ENCODE measurements around the gene MSANTD1. TPM values are rescaled to one million over a fixed set of nuclear protein-coding genes. Genes with fewer than 3 reads are reported as not detected.

MSANTD1 gene
- total and polyA plus RNA-seq, 2 of the 8 experiments (the other 6 are each of a cell fraction or from before 2014, with no cell fraction given), result 0.23 to 0.45 TPM

DNA sequence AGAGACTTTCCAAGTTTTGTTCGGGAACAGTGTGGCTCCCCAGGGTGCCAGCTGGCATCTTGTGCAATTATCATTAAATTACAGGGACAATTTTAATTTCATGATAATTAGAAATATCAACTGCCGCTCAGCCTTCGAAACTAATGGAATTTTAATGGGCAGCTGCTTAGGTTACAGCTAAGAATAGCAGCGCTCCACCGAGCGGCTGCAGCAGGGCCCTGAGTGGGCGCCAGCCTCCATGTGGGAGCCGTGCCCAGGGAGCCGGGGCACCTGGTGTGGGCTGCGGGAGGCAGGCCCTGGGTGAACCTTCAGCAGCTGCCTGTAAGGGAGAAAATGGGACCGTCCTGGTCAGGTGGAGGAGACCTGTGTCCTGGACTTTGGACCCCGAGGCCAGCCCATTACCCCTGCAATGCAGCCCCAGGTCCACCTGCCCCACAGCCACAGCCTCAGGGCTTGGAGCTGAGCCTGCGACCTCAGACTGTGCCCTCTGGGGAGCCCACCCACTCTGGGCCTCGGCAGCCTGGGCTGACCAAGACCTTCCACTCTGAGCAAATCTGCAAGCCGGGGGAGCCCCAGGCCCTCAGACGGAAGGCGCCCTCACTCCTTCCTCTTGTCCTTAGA lies 21.1 kb downstream of the MSANTD1 start:
- CTCF ChIA-PET (ENCODE audit: partially characterized antibody), result interaction anchor here (0.6 to 2.8 kb wide), 5 partner anchors 15 to 1321 kb away, joined by 3 to 10 read pairs (median 3); no protein-coding TSS in a partner anchor
- H3K27ac ChIP-seq (ENCODE audit: low read depth, low read length), result no peak overlapping the region
- no peak overlapping the region for H3K9ac ChIP-seq (replicated peaks in 1 of 4; ENCODE audit: extremely low read depth in 1 of 4, low read depth in 3 of 4, low read length in 3 of 4)
- peak in 1 of 2 experiments; percentile 44 for DNase-seq (ENCODE audit: low read depth in 1 of 2, low spot score in 2 of 2)
- no peak overlapping the region for H2AFZ ChIP-seq (ENCODE audit: low read length)
- H2BK120ac ChIP-seq (replicated peaks; ENCODE audit: low read depth, low read length), result no peak overlapping the region
- H4K91ac ChIP-seq (replicated peaks; ENCODE audit: insufficient read length, low read length), result no peak overlapping the region
- H3K79me2 ChIP-seq (ENCODE audit: control insufficient read depth in 1 of 2, insufficient read depth in 2 of 2, low read length in 2 of 2), result no peaks in the 10 kb centered on the region
- H2BK20ac ChIP-seq (ENCODE audit: low read length), result no peak overlapping the region
- no peaks in the 10 kb centered on the region for H3K79me1 ChIP-seq (ENCODE audit: low read depth, low read length)
- peaks cover 0 to 6% (median 0%) of the 10 kb centered on the region in 4 experiments; a peak in 1 of 7 replicates for H3K4me1 ChIP-seq (replicated peaks in 1 of 4; ENCODE audit: control insufficient read depth in 3 of 4, insufficient read depth in 4 of 4, low read length in 3 of 4)
- no peaks in the 10 kb centered on the region for H3K9me3 ChIP-seq (ENCODE audit: insufficient read depth in 2 of 2, low read depth in 1 of 2, low read length in 1 of 2)
- no peak overlapping the region for H2AK5ac ChIP-seq (ENCODE audit: low read depth, low read length)
- H3K4ac ChIP-seq (replicated peaks; ENCODE audit: insufficient read length, low read depth, low read length), result no peak overlapping the region
- H3K23me2 ChIP-seq (ENCODE audit: low read depth, low read length), result no peaks in the 10 kb centered on the region
- H4K20me1 ChIP-seq (replicated peaks in 1 of 2; ENCODE audit: control insufficient read depth in 1 of 2, insufficient read depth in 2 of 2, low read length in 2 of 2), result no peaks in the 10 kb centered on the region
- no peaks in the 10 kb centered on the region for H3K36me3 ChIP-seq (ENCODE audit: control insufficient read depth in 2 of 4, insufficient read depth in 4 of 4, low read length in 3 of 4)
- H3K4me2 ChIP-seq (ENCODE audit: insufficient read depth in 1 of 2, low read depth in 2 of 2, low read length in 2 of 2), result no peak overlapping the region
- H3K4me3 ChIP-seq (ENCODE audit: extremely low read depth in 1 of 4, insufficient read depth in 2 of 4, low read depth in 3 of 4, low read length in 4 of 4), result no peak overlapping the region
- no peak overlapping the region for H2BK5ac ChIP-seq (ENCODE audit: low read depth, low read length)
- no peak overlapping the region for H3K23ac ChIP-seq (ENCODE audit: insufficient read length)
- no peak overlapping the region for H4K5ac ChIP-seq (ENCODE audit: insufficient read length, low read depth, low read length)
- no peak overlapping the region for H4K8ac ChIP-seq (ENCODE audit: extremely low read depth, insufficient read depth, low read length)
- POLR2A ChIA-PET (ENCODE audit: partially characterized antibody), result interaction anchor here (1.3 to 1.7 kb wide), 2 partner anchors 13 to 21 kb away, joined by 3 to 4 read pairs; no protein-coding TSS in a partner anchor
- H3K27me3 ChIP-seq (replicated peaks in 1 of 4; ENCODE audit: control insufficient read depth in 3 of 4, extremely low read depth in 1 of 4, insufficient read depth in 3 of 4, low read length in 3 of 4), result no peaks in the 10 kb centered on the region
- WGBS, 2 experiments (ENCODE audit: extremely low coverage in 1 of 2, insufficient coverage in 1 of 2, insufficient read length in 1 of 2, insufficient replicate concordance in 2 of 2, low coverage in 1 of 2, low lambda C conversion rate in 2 of 2, missing lambda C conversion rate in 1 of 2), result 89% methylated on average over 17 of the region's 17 CpGs; no CpG with 5 or more reads in 1 of the 2 experiments
- no peak overlapping the region for H2BK12ac ChIP-seq (ENCODE audit: low read depth, low read length)
- H2BK15ac ChIP-seq (ENCODE audit: low read length), result no peak overlapping the region
- no peak for FAIRE-seq
- no peak overlapping the region for H3K14ac ChIP-seq (ENCODE audit: insufficient read length)
- no peak overlapping the region for H3K18ac ChIP-seq (ENCODE audit: extremely low read depth, low read length)
- no peak overlapping the region for H3K56ac ChIP-seq (replicated peaks; ENCODE audit: insufficient read length, low read depth, low read length)
- no peak for TF ChIP-seq POU5F1 (IDR thresholded peaks at IDR 0.05; ENCODE audit: low read depth, low read length)
- no peak for TF ChIP-seq CTBP2 (IDR thresholded peaks at IDR 0.05; ENCODE audit: borderline replicate concordance, insufficient read depth, insufficient read length, low read length)
- TF ChIP-seq CHD1 (IDR thresholded peaks at IDR 0.05; ENCODE audit: low read depth, low read length), result no peak
- TF ChIP-seq, protein P1, sequence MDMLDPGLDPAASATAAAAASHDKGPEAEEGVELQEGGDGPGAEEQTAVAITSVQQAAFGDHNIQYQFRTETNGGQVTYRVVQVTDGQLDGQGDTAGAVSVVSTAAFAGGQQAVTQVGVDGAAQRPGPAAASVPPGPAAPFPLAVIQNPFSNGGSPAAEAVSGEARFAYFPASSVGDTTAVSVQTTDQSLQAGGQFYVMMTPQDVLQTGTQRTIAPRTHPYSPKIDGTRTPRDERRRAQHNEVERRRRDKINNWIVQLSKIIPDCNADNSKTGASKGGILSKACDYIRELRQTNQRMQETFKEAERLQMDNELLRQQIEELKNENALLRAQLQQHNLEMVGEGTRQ (IDR thresholded peaks at IDR 0.05; ENCODE audit: low read length), result no peak
- TF ChIP-seq SIN3A (conservative IDR thresholded peaks at IDR 0.05 in 1 of 2, IDR thresholded peaks at IDR 0.05 in 1 of 2; ENCODE audit: low read depth in 1 of 2, low read length in 2 of 2), result no peak
- TF ChIP-seq BRCA1 (IDR thresholded peaks at IDR 0.05; ENCODE audit: low read depth, low read length), result no peak
- TF ChIP-seq RFX5 (IDR thresholded peaks at IDR 0.05; ENCODE audit: borderline replicate concordance, low read depth, low read length), result no peak
- TF ChIP-seq CHD2 (IDR thresholded peaks at IDR 0.05; ENCODE audit: low read length), result no peak
- TF ChIP-seq, protein P2, sequence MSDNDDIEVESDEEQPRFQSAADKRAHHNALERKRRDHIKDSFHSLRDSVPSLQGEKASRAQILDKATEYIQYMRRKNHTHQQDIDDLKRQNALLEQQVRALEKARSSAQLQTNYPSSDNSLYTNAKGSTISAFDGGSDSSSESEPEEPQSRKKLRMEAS (IDR thresholded peaks at IDR 0.05), result no peak
- TF ChIP-seq SUZ12 (IDR thresholded peaks at IDR 0.05; ENCODE audit: low read length), result no peak
- no peak for TF ChIP-seq RAD21 (IDR thresholded peaks at IDR 0.05 in 1 of 2, conservative IDR thresholded peaks at IDR 0.05 in 1 of 2; ENCODE audit: low read depth in 2 of 2, low read length in 2 of 2)

All from H1 (cell line).